Measurements from ENCODE around the gene EDEM3. TPM values are rescaled to one million over a fixed set of nuclear protein-coding genes. Genes with fewer than 3 reads are reported as not detected.

Gene EDEM3
- total and polyA plus RNA-seq, 2 of the 8 experiments (the other 6 are each of a cell fraction or from before 2014, with no cell fraction given), result 1.6 to 14.0 TPM

DNA sequence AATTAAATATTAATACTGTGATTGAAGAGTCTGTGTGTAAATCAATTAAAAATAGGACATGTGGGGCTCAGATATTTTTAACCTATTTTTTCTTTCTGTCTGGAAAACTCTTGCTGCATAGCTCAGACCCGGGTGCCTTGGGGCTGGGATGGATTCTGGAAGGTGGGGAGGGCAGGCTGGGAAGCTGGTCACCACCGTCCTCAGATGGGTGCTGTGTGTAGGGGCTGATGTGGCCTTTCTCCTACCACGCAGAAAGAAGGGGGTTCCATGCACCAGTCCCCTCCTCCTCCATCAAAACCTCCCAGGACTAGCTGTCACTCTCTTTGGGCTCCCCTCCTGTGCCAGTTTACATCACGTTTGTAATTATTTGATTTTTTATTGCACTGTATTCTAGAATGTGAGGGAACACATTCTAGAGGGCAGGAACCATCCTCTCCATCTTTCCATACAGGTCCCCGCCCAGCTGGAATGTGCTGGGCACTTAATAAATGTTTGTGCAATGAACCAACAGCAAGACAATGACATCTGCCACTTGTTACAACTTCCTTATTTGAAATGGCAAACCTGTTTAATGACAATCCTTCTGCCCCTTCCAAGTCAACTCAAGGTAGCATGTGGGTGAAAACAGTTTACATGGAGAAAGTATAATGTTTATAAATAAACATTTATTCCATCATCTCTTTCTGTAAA, 104.3 kb downstream of the EDEM3 start (continued):
- TF ChIP-seq, protein P1, sequence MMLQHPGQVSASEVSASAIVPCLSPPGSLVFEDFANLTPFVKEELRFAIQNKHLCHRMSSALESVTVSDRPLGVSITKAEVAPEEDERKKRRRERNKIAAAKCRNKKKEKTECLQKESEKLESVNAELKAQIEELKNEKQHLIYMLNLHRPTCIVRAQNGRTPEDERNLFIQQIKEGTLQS (IDR thresholded peaks at IDR 0.05; ENCODE audit: insufficient read depth, low read depth, low read length), result no peak
- TF ChIP-seq HDAC2 (IDR thresholded peaks at IDR 0.05; ENCODE audit: borderline replicate concordance in 1 of 2, low read depth in 2 of 2, low read length in 2 of 2), result no peak
- no peak for TF ChIP-seq RAD21 (IDR thresholded peaks at IDR 0.05 in 1 of 2, conservative IDR thresholded peaks at IDR 0.05 in 1 of 2; ENCODE audit: low read depth in 2 of 2, low read length in 2 of 2)
- no peak for TF ChIP-seq GTF2F1 (IDR thresholded peaks at IDR 0.05; ENCODE audit: borderline replicate concordance, low read depth, low read length)
- TF ChIP-seq SP1 (IDR thresholded peaks at IDR 0.05; ENCODE audit: low read depth, low read length), result no peak

All from H1 (cell line).